Activated naive CD8-positive, alpha-beta T cell treated with anti-CD3 and anti-CD28 coated beads, Interleukin-2, amount 10 ng/mL, durations not matched to agents 7 days and 5 days (primary cell): ENCODE measurements around the gene ZNF236. TPM values are rescaled to one million over a fixed set of nuclear protein-coding genes. Genes with fewer than 3 reads are reported as not detected.
"Not testable (repeated sequence)": the region's sequence is repeated elsewhere in the genome, so short reads cannot be mapped to it uniquely, and the experiment has no call there.

Source experiments
- ATAC-seq: fragments of 150-1000 bp; cut with Tn5 transposase; one replicate; pipeline ENCODE4 v1.10.0; 2021; ENCODE audit warnings: low read depth, moderate library complexity
- POLR2A ChIA-PET: fragments of 350-600 bp; sonication (Branson Sonifier 250); formaldehyde crosslinking; loops from one replicate; lab custom pipeline; 2021; ENCODE audit warnings: antibody characterized with exemption; lab: Charles Lee
- DNase-seq: peaks from one replicate; pipeline ENCODE4 v3.0.0; 2021
- H3K27ac Mint-ChIP-seq: one replicate; pipeline ENCODE4 v1.8.0; 2022; ENCODE audit warnings: mild to moderate bottlenecking, mixed read lengths
- H3K27me3 Mint-ChIP-seq: one replicate; pipeline ENCODE4 v1.8.0; 2022; ENCODE audit warnings: mild to moderate bottlenecking, moderate library complexity, mixed read lengths
- H3K36me3 Mint-ChIP-seq: one replicate; pipeline ENCODE4 v1.8.0; 2021; ENCODE audit warnings: mild to moderate bottlenecking, mixed read lengths
- H3K4me1 Mint-ChIP-seq: one replicate; pipeline ENCODE4 v1.8.0; 2021; ENCODE audit warnings: mixed read lengths
- H3K4me3 Mint-ChIP-seq: one replicate; pipeline ENCODE4 v1.8.0; 2022; ENCODE audit warnings: mild to moderate bottlenecking, moderate library complexity, mixed read lengths
- H3K9me3 Mint-ChIP-seq: one replicate; pipeline ENCODE4 v1.8.0; 2021; ENCODE audit warnings: mixed read lengths
- total RNA-seq, 2 experiments: library from RNA; stranded (reverse); gene quantifications; one replicate each; pipeline ENCODE4 v1.2.3, GENCODE V29; 2021

Gene ZNF236
- total RNA-seq, 2 experiments from 2014 or later, result 23.7 to 25.5 TPM

GRCh38 chr18:76955524-76956170 is 133.3 kb downstream of the ZNF236 start:
- peaks cover 29% of the 10 kb centered on the region for H3K36me3 Mint-ChIP-seq
- no peak overlapping the region for H3K27ac Mint-ChIP-seq
- POLR2A ChIA-PET, result no interaction called here
- no peaks in the 10 kb centered on the region for H3K27me3 Mint-ChIP-seq
- DNase-seq (no peak), ATAC-seq (no peak)
- no peak overlapping the region for H3K4me3 Mint-ChIP-seq
- peaks cover 13% of the 10 kb centered on the region for H3K4me1 Mint-ChIP-seq
- no peaks in the 10 kb centered on the region for H3K9me3 Mint-ChIP-seq

GRCh38 chr18:76956648-76957047 is 134.3 kb downstream of the ZNF236 start:
- Mint-ChIP-seq H3K4me1 (peaks cover 6% of the 10 kb centered on the region), H3K4me3 (no peak overlapping the region), H3K27me3 (no peaks in the 10 kb centered on the region), H3K27ac (no peak overlapping the region), H3K36me3 (peaks cover 26% of the 10 kb centered on the region), H3K9me3 (no peaks in the 10 kb centered on the region)
- POLR2A ChIA-PET, result no interaction called here
- no peak for ATAC-seq
- DNase-seq, result no peak

DNA sequence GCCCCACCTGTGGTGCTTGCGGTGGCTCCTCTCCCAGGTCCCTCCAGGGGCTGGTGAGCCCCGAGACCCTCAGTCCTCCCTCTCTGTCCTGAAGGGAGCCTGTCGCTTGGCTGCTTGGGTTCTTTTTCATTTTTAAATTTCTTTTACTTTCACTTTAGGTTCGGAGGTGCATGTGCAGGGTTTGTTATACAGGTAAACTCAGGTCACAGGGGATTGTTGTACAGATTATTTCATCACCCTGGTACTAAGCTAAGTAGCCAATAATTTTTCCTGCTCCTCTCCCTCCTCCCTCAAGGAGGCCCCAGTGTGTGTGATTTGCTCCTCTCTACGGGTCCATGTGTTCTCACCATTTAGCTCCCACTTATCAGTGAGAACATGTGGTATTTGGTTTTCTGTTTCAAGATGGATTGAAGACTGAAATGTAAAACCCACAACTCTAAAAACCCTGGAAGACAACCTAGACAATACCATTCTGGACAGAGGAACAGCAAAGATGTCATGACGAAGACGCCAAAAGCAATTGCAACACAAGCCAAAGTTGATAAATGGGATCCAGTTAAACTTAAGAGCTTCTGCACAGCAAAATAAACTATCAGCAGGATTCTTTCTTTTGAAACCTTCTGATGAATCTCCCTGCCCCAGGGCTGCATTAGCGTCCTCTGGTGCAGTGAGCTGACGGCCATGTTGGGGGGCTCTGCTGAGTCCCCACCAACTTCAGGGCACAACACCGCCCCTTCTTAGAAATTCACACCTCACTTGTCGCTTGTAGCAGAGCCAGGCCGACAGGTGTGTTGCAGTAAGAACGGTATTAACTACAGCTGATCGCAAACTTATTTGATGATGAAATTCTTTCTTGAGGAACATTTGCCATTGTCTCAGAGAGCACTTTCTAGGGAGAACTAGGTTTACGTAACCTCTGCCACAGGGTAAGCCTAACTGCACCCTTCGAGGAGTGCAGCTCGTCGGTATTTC is 135.3 kb downstream of the ZNF236 start:
- H3K4me3 Mint-ChIP-seq, result no peak overlapping the region
- H3K27ac Mint-ChIP-seq, result peak overlapping the region; percentile 26
- POLR2A ChIA-PET, result no interaction called here

GRCh38 chr18:76958692-76959341 is 136.5 kb downstream of the ZNF236 start:
- ATAC-seq, result no peak
- Mint-ChIP-seq H3K36me3 (peaks cover 41% of the 10 kb centered on the region), H3K4me1 (peaks cover 16% of the 10 kb centered on the region), H3K27ac (no peak overlapping the region), H3K9me3 (no peaks in the 10 kb centered on the region), H3K4me3 (no peak overlapping the region), H3K27me3 (no peaks in the 10 kb centered on the region)
- POLR2A ChIA-PET, result no interaction called here
- no peak for DNase-seq

More for the DNA sequence above, 135.3 kb downstream of the ZNF236 start:
- no peak for DNase-seq
- H3K36me3 Mint-ChIP-seq, result peaks cover 35% of the 10 kb centered on the region
- ATAC-seq, result no peak
- no peaks in the 10 kb centered on the region for H3K27me3 Mint-ChIP-seq
- no peaks in the 10 kb centered on the region for H3K9me3 Mint-ChIP-seq
- H3K4me1 Mint-ChIP-seq, result peaks cover 4% of the 10 kb centered on the region

DNA sequence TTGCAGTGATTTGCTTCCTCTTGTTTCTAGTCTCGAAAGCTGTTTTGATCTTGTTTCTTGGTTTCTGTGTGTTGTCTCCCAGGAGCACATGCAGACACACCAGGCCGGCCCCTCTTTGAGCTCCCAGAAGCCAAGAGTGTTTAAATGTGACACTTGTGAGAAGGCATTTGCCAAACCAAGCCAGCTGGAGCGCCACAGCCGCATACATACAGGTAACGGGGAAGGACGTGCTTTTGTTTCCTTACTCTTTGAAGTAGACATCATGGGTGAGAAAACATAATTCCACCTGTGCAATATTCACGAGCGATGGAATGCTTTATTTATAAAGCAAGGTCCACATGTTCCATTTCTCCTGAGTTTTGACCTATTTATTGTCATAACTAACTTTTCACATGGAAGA is 137.2 kb downstream of the ZNF236 start:
- Mint-ChIP-seq H3K27ac (no peak overlapping the region), H3K4me1 (peaks cover 22% of the 10 kb centered on the region), H3K4me3 (no peak overlapping the region), H3K36me3 (peaks cover 45% of the 10 kb centered on the region), H3K27me3 (no peaks in the 10 kb centered on the region), H3K9me3 (no peaks in the 10 kb centered on the region)
- POLR2A ChIA-PET, result no interaction called here
- ATAC-seq (no peak), DNase-seq (no peak)

DNA sequence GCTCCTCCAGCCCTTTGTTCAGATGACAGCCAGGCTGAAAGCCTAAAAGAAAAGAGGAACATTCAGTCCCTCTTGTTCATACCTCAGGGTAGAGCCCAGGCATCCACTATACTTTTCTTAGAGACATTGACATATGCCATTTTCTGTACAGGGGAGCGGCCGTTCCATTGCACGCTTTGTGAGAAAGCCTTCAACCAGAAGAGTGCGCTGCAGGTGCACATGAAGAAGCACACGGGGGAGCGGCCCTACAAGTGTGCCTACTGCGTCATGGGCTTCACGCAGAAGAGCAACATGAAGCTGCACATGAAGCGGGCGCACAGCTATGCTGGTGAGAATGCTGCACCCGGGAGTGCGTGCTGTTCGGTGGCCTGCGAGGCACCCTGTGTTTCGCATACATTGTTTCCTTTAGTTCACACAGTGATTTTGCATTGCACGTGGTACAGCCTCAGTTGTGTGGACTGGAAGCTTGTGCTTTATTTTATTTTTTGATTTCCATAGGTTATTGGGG is 138.2 kb downstream of the ZNF236 start:
- H3K9me3 Mint-ChIP-seq, result no peaks in the 10 kb centered on the region
- ATAC-seq (no peak), DNase-seq (no peak)
- no peak overlapping the region for H3K27ac Mint-ChIP-seq
- peaks cover 52% of the 10 kb centered on the region for H3K36me3 Mint-ChIP-seq
- POLR2A ChIA-PET, result no interaction called here
- no peak overlapping the region for H3K4me3 Mint-ChIP-seq
- no peaks in the 10 kb centered on the region for H3K27me3 Mint-ChIP-seq
- peaks cover 23% of the 10 kb centered on the region for H3K4me1 Mint-ChIP-seq

DNA sequence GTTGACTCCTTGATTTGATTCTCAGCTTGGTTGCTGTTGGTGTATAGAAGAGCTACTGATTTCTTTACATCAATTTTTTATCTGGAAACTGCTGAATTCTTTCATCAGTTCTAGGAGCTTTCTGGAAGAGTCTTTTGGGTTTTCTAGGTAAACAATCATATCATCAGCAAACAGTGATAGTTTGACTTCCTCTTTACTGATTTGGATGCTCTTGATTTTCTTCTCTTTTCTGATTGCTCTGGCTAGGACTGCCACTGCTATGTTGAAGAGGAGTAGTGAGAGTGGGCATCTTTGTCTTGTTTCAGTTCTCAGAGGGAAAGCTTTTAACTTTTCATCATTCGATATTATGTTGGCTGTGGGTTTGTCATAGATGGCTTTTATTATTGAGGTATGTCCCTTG is 140.5 kb downstream of the ZNF236 start:
- ATAC-seq, result no peak
- Mint-ChIP-seq H3K36me3 (peaks cover 47% of the 10 kb centered on the region), H3K27me3 (no peaks in the 10 kb centered on the region), H3K9me3 (no peaks in the 10 kb centered on the region), H3K4me1 (peaks cover 19% of the 10 kb centered on the region), H3K27ac (no peak overlapping the region), H3K4me3 (no peak overlapping the region)
- POLR2A ChIA-PET, result no interaction called here
- DNase-seq, result no peak

- DNase-seq (no peak), ATAC-seq (no peak)
- Mint-ChIP-seq H3K27me3 (no peaks in the 10 kb centered on the region), H3K4me1 (peaks cover 19% of the 10 kb centered on the region), H3K4me3 (peak overlapping the region; percentile 4), H3K36me3 (peaks cover 49% of the 10 kb centered on the region), H3K9me3 (no peaks in the 10 kb centered on the region), H3K27ac (peak overlapping the region; percentile 4)
- POLR2A ChIA-PET, result no interaction called here
Measured at GRCh38 chr18:76963936-76964335, 141.6 kb downstream of the ZNF236 start.

DNA sequence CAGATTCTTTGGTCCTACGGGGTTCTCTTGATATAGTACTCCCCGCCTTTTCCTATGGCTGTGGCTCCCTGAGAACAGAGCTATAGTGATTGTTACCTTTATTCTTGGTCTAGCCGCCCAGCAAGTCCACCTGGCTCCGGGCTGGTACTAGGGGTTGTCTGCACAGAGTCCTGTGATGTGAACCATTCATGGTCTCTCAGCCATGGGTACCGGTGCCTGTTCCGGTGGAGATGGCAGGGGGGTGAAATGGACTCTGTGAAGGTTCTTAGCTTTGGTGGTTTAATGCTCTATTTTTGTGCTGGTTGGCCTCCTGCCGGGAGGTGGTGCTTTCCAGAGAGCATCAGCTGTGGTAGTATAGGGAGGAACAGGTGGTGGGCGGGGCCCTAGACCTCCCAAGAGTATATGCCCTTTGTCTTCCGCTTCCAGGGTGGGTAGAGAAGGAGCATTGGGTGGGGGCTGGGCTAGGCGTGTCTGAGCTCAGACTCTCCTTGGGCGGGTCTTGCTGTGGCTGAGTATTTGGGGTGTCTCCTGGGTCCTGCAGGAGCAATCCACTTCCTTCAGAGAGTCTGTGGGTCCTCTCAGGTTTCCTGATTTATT is 143.3 kb downstream of the ZNF236 start:
- DNase-seq, H3K4me3 Mint-ChIP-seq: not testable (repeated sequence)
- peaks cover 38% of the 10 kb centered on the region for H3K36me3 Mint-ChIP-seq

GRCh38 chr18:76967299-76967698 is 144.9 kb downstream of the ZNF236 start:
- H3K27me3 Mint-ChIP-seq, ATAC-seq, H3K27ac Mint-ChIP-seq, H3K4me3 Mint-ChIP-seq, DNase-seq, H3K9me3 Mint-ChIP-seq, POLR2A ChIA-PET: not testable (repeated sequence)
- peaks cover 22% of the 10 kb centered on the region for H3K4me1 Mint-ChIP-seq
- H3K36me3 Mint-ChIP-seq, result peaks cover 26% of the 10 kb centered on the region

More for the DNA sequence above, 143.3 kb downstream of the ZNF236 start:
- H3K27ac Mint-ChIP-seq, H3K27me3 Mint-ChIP-seq, POLR2A ChIA-PET, ATAC-seq, H3K9me3 Mint-ChIP-seq: not testable (repeated sequence)
- peaks cover 19% of the 10 kb centered on the region for H3K4me1 Mint-ChIP-seq

DNA sequence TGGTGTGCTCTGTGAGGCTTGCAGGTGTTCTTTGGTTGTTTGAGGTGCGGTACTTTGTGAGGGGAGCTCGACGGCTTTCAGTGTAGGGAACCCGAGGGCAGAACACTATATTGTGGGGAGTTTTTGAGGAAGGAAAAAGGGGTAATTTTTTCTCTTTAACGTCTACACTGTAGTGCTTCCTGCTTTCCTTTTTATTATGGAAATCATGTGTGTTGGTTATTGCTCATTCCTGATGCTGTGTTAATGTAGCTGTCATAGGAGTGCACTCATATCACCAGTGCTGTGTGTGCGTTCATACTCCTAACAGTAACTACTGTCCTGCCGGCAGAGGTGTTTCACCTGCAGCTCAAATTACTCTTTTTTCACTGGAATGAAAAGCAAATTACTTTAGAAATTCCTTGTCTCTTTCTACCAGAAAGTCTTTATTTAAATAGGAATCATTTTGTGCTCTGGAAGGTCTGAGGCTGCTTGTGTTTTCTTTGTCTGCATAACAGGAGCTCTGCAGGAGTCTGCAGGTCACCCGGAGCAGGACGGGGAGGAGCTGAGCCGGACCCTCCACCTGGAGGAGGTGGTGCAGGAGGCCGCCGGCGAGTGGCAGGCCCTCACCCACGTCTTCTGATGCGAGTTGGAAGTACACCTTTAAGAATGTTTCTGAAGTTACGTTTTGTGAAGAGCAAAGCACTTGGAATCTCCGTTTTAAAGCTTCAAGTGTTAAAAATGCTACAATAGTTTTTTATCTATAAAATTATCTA is 145.5 kb downstream of the ZNF236 start:
- POLR2A ChIA-PET, result interaction anchor here (0.5 kb wide), 1 partner anchor 203 kb away, joined by 4 read pairs; no protein-coding TSS in a partner anchor
- H3K4me3 Mint-ChIP-seq, result no peak overlapping the region
- ATAC-seq (no peak), DNase-seq (no peak)
- no peak overlapping the region for H3K27ac Mint-ChIP-seq
- H3K9me3 Mint-ChIP-seq, result no peaks in the 10 kb centered on the region
- H3K27me3 Mint-ChIP-seq, result no peaks in the 10 kb centered on the region
- peaks cover 20% of the 10 kb centered on the region for H3K36me3 Mint-ChIP-seq
- peaks cover 20% of the 10 kb centered on the region for H3K4me1 Mint-ChIP-seq

DNA sequence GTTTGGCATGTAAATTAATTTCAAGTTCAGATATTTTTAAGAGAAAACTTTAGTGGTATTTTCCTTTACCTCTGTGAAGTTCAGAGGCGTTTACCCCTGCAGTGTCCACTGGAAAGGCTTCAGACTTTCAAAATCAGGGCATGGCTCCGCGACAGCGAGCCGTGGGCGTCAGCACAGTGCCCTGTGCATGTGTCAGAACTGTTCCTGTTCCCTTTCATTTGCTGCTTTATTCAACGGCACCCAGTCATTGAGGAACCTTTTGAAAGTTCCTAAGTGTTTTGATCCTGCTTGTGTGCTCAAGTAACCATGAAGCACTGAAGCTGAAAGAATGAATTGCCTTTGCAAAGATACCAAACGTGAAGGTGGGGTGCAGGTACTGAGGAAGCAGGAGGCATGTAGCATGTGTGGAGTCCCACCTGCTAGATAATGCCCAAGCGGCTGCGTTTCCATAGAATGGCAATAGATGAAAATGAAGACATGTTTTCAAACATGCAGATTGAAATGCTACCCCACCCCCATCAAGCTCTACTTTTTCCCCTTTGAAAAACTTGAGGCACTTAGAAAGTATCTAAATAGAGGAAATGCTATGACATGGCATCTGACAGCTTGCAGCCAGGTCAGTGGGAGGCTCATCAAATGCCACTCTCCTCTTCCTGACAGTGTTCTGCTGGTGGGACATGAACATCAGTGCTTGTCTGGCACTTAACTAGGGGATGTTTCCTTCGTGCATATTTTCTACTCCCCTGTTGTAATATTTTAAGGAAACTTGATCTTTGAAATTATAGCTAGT is 148.6 kb downstream of the ZNF236 start:
- no peak overlapping the region for H3K27ac Mint-ChIP-seq

More for the DNA sequence above, 148.6 kb downstream of the ZNF236 start:
- peaks cover 1% of the 10 kb centered on the region for H3K36me3 Mint-ChIP-seq
- DNase-seq (no peak), ATAC-seq (no peak)
- H3K4me1 Mint-ChIP-seq, result peaks cover 3% of the 10 kb centered on the region
- no peaks in the 10 kb centered on the region for H3K27me3 Mint-ChIP-seq
- no peaks in the 10 kb centered on the region for H3K9me3 Mint-ChIP-seq
- POLR2A ChIA-PET, result no interaction called here
- H3K4me3 Mint-ChIP-seq, result no peak overlapping the region
